ENCODE results near the gene PLEKHA3. TPM values are rescaled to one million over a fixed set of nuclear protein-coding genes. Genes with fewer than 3 reads are reported as not detected.

Gene PLEKHA3
- polyA plus RNA-seq (2012; ENCODE audit: insufficient read depth, insufficient read length, low read depth): 5.3 TPM

- no peaks in the 10 kb centered on the region for H3K9me3 ChIP-seq
- H3K36me3 ChIP-seq: no peaks in the 10 kb centered on the region
- TF ChIP-seq CTCF (IDR thresholded peaks at IDR 0.05; ENCODE audit: low read depth, low read length): no peak
- peak; percentile 91 for DNase-seq
- H3K4me3 ChIP-seq (ENCODE audit: low read depth, low read length): peak within 1 kb of the TSS; percentile 63
- peaks cover 4% of the 10 kb centered on the region; the same call in 1 of the 2 replicates for H3K4me1 ChIP-seq
- H3K27me3 ChIP-seq: no peaks in the 10 kb centered on the region
Measured at GRCh38 chr2:178480227-178481181, at the start of gene PLEKHA3. PLEKHA3 (plus strand) TSS chr2:178480457; CDS start chr2:178480870, 413 bp downstream.

DNA sequence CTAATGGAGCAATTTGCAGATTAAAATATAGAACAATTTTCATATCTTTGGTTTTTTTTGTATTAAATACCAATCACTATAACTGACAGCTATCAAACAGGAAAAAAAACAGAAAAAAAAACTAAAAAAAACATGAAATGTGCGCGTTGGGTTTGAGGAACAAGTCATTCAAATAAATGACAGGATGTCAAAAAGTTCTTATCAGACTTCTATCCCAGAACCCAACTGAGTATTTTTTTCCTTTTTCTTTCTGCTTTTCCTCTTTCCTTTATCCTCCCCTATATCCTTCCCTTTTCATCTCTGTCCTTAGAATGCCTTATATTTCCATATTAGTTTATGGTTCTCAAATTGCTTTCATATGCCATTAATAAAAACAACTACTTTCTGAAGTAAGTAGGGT, 43.6 kb upstream of the PLEKHA3 start:
- no peak for TF ChIP-seq CTCF (IDR thresholded peaks at IDR 0.05; ENCODE audit: low read depth, low read length)
- Histone ChIP-seq H3K27me3 (no peaks in the 10 kb centered on the region), H3K4me1 (no peaks in the 10 kb centered on the region), H3K4me3 (ENCODE audit: low read depth, low read length) (no peak overlapping the region), H3K9me3 (no peaks in the 10 kb centered on the region), H3K36me3 (peaks cover 7% of the 10 kb centered on the region)
- no peak for DNase-seq

GRCh38 chr2:178441426-178441825, 38.8 kb upstream of the PLEKHA3 start:
- no peak for DNase-seq
- H3K9me3 ChIP-seq: no peaks in the 10 kb centered on the region
- no peaks in the 10 kb centered on the region for H3K4me1 ChIP-seq
- TF ChIP-seq CTCF (IDR thresholded peaks at IDR 0.05; ENCODE audit: low read depth, low read length): no peak
- no peaks in the 10 kb centered on the region for H3K27me3 ChIP-seq
- peaks cover 5% of the 10 kb centered on the region; the same call in 1 of the 2 replicates for H3K36me3 ChIP-seq
- no peak overlapping the region for H3K4me3 ChIP-seq (ENCODE audit: low read depth, low read length)

DNA sequence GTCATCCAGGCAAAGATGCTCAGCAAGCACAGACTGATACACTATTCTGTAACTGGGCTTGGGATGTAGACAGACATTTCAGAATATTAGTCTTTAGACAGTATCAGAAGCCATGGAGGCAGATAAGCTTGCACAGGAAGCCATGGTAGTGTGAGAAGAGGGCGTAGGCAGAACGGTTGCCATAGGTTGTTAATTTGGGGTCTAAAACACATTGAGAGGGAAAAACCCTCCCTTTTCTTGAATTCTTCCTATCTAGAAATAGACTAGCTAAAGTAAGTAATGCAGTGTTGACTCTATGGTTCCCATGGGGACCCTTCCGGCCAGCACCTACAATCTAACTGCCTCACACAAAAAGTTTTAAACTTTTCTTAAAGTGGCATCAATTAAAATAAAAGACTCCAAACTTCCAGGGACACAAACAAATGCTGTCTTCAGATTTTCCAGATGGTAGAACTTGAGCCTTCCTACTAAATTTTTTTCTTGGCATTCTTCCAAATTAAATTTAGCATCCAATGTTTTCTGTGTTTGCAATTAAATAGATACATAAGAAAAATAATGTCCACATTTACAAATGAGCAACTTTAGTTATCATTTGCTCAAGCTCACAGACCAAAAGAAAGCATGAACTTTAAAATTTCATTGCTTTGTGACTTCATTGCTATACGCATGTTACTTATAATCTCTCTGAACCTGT, 31.1 kb upstream of the PLEKHA3 start:
- no peaks in the 10 kb centered on the region; the same call in 1 of the 2 replicates for H3K36me3 ChIP-seq
- H3K4me1 ChIP-seq: peaks cover 2% of the 10 kb centered on the region; the same call in 1 of the 2 replicates
- H3K27me3 ChIP-seq: no peaks in the 10 kb centered on the region
- TF ChIP-seq CTCF (IDR thresholded peaks at IDR 0.05; ENCODE audit: low read depth, low read length): no peak
- no peak for DNase-seq
- no peaks in the 10 kb centered on the region for H3K9me3 ChIP-seq
- H3K4me3 ChIP-seq (ENCODE audit: low read depth, low read length): no peak overlapping the region; the same call in 1 of the 2 replicates

DNA sequence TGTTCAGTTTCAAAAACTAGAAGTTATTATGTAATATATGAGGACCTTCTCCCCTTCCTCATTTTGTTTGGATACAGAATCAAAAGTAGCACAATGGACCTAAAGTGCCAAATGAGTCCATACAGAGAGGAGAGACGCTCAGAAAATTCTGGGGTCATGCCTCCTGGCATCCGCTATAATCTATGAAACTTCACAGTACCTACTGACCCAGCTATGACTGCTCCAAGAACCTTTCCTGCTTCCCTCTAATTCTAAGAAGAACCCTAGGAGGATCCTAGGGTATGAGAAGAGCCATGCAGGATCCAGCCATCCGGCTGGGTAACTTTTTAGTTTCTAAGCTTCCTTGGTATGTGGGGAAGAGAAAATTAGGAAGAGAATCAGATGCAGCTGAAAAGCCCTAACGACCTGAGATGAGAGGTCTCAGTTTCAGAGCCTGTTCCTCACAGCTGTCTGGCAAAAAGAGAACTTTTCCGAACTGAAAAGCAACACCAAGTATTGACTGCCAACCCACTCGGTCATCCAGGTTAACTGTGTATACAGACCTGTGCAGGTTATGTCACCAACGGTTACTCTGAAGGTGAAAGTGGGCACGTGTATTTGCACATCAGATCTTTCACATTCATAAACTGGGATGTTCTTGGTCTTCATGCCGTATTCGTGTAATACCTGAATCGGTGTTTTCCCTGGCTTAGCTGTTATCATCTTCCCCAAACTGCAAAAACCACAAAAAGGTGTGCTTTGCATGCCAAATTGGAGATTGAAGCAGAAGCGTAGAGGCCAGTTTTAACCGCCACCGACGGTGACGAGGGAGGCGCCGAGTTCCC, 30.3 kb upstream of the PLEKHA3 start:
- no peak for DNase-seq
- Histone ChIP-seq H3K4me3 (ENCODE audit: low read depth, low read length) (peak overlapping the region; percentile 76), H3K9me3 (no peaks in the 10 kb centered on the region), H3K4me1 (peaks cover 2% of the 10 kb centered on the region; the same call in 1 of the 2 replicates), H3K27me3 (no peaks in the 10 kb centered on the region), H3K36me3 (no peaks in the 10 kb centered on the region; the same call in 1 of the 2 replicates)
- no peak for TF ChIP-seq CTCF (IDR thresholded peaks at IDR 0.05; ENCODE audit: low read depth, low read length)
